HG03571 (cell line): ENCODE measurements around the gene FKBP1A.

ENCODE experiments used
- ATAC-seq: cut with Tn5 transposase; IDR thresholded peaks from one replicate; pipeline ENCODE4 v1.9.1; 2021; ENCODE audit not compliant: unreplicated experiment

Gene FKBP1A

GRCh38 chr20:1334761-1335160 lies 58.1 kb downstream of the FKBP1A start:
- ATAC-seq, result no peak

- ATAC-seq, result no peak
Observed at GRCh38 chr20:1334370-1334731, 58.5 kb downstream of the FKBP1A start.

GRCh38 chr20:1333462-1334369 lies 59.1 kb downstream of the FKBP1A start:
- ATAC-seq, result no peak

- ATAC-seq, result no peak
Observed at GRCh38 chr20:1332749-1333300, 60.0 kb downstream of the FKBP1A start.

GRCh38 chr20:1331801-1332453 lies 60.9 kb downstream of the FKBP1A start:
- no peak for ATAC-seq

- no peak for ATAC-seq
Observed at GRCh38 chr20:1331101-1331500, 61.8 kb downstream of the FKBP1A start.

GRCh38 chr20:1330075-1330830 lies 62.6 kb downstream of the FKBP1A start:
- no peak for ATAC-seq

- no peak for ATAC-seq
Observed at GRCh38 chr20:1328680-1329330, 64.0 kb downstream of the FKBP1A start, which contains the start of gene SDCBP2. Gene SDCBP2, minus strand, starts transcription at chr20:1329139. Its CDS starts 8,723 bp downstream, at chr20:1320416.

GRCh38 chr20:1327827-1328679 lies 64.8 kb downstream of the FKBP1A start:
- no peak for ATAC-seq

- no peak for ATAC-seq
Observed at GRCh38 chr20:1327241-1327653, 65.6 kb downstream of the FKBP1A start.

- no peak for ATAC-seq
Observed at GRCh38 chr20:1326031-1326930, 66.6 kb downstream of the FKBP1A start.

GRCh38 chr20:1325173-1326030 lies 67.5 kb downstream of the FKBP1A start:
- peak; percentile 85 for ATAC-seq

- no peak for ATAC-seq
Observed at GRCh38 chr20:1324598-1325172, 68.2 kb downstream of the FKBP1A start.

- ATAC-seq, result no peak
Observed at GRCh38 chr20:1323830-1324597, 68.8 kb downstream of the FKBP1A start.

GRCh38 chr20:1323256-1323655 lies 69.6 kb downstream of the FKBP1A start:
- no peak for ATAC-seq

GRCh38 chr20:1322511-1323245 lies 70.2 kb downstream of the FKBP1A start:
- no peak for ATAC-seq
